K562 (cell line): ENCODE data around the gene ZNF407.

Experiments
- BCL6 ChIP-seq: fragments of 250-450 bp; sonication (Bioruptor Pico); IDR thresholded peaks from 2 replicates; pipeline ENCODE4 v1.4.0; 2020
- BCOR ChIP-seq: fragments of 450-650 bp; IDR thresholded peaks from 2 replicates; pipeline ENCODE4 v1.6.1; 2016
- CHD1 ChIP-seq: fragments of 200-600 bp; sonication (generic); IDR thresholded peaks from one replicate; pipeline ENCODE4 v1.6.1; 2012; ENCODE audit warnings: mild to moderate bottlenecking, moderate library complexity, low read length, inconsistent platforms
- CREM ChIP-seq: IDR thresholded peaks from 2 replicates; pipeline ENCODE4 v1.6.1; 2014; ENCODE audit warnings: antibody characterized with exemption, low read depth
- KDM1A ChIP-seq, 2 experiments: fragments of 450-650 bp; IDR thresholded peaks; 2 replicates each; pipeline ENCODE4 v1.6.1; 2016; ENCODE audit warnings: mild to moderate bottlenecking in 2 of 2
- NR1H2 ChIP-seq: sonication (generic); formaldehyde crosslinking; IDR thresholded peaks from 2 replicates; pipeline ENCODE4 v1.4.0; 2020; ENCODE audit warnings: mild to moderate bottlenecking, missing genetic modification reagents
- SMAD1 ChIP-seq: fragments of 150-350 bp; IDR thresholded peaks from 2 replicates; pipeline ENCODE4 v1.6.1; 2014; ENCODE audit warnings: low read length, low read depth; ENCODE audit not compliant: partially characterized antibody
- SRSF7 ChIP-seq: fragments of 200-400 bp; formaldehyde crosslinking; optimal IDR thresholded peaks from 2 replicates; pipeline ENCODE3; 2017; ENCODE audit warnings: mild to moderate bottlenecking, low read depth, low read length
- TCF7 ChIP-seq: sonication (generic); IDR thresholded peaks from 2 replicates; pipeline ENCODE4 v1.6.1; 2016; ENCODE audit warnings: antibody characterized with exemption, borderline replicate concordance
- ZNF174 ChIP-seq: fragments of 250-450 bp; sonication (Bioruptor Pico); IDR thresholded peaks from 2 replicates; pipeline ENCODE4 v1.4.0; 2020; ENCODE audit warnings: mild to moderate bottlenecking
- ZNF507 ChIP-seq: conservative IDR thresholded peaks from 2 replicates; pipeline ENCODE4 v1.6.1; 2017; ENCODE audit warnings: missing genetic modification characterization, missing compliant biosample characterization
- TF ChIP-seq, protein P1 (sequence below): fragments of 450-650 bp; IDR thresholded peaks from 2 replicates; pipeline ENCODE4 v1.6.1; 2016
- TF ChIP-seq, protein P2 (sequence below), 2 experiments: fragments of 450-650 bp; conservative IDR thresholded peaks; 2 replicates each; pipeline ENCODE4 v1.6.1; 2017; ENCODE audit warnings: mild to moderate bottlenecking in 2 of 2, moderate library complexity in 2 of 2
- TF ChIP-seq, protein P3 (sequence below), 2 experiments: IDR thresholded peaks in 1 of 2; conservative IDR thresholded peaks in 1 of 2; 2 replicates each; pipeline ENCODE4 v1.6.1; 2016; ENCODE audit warnings: low read depth in 2 of 2, mild to moderate bottlenecking in 1 of 2, missing compliant biosample characterization in 1 of 2, missing genetic modification characterization in 1 of 2, moderate library complexity in 1 of 2

DNA sequence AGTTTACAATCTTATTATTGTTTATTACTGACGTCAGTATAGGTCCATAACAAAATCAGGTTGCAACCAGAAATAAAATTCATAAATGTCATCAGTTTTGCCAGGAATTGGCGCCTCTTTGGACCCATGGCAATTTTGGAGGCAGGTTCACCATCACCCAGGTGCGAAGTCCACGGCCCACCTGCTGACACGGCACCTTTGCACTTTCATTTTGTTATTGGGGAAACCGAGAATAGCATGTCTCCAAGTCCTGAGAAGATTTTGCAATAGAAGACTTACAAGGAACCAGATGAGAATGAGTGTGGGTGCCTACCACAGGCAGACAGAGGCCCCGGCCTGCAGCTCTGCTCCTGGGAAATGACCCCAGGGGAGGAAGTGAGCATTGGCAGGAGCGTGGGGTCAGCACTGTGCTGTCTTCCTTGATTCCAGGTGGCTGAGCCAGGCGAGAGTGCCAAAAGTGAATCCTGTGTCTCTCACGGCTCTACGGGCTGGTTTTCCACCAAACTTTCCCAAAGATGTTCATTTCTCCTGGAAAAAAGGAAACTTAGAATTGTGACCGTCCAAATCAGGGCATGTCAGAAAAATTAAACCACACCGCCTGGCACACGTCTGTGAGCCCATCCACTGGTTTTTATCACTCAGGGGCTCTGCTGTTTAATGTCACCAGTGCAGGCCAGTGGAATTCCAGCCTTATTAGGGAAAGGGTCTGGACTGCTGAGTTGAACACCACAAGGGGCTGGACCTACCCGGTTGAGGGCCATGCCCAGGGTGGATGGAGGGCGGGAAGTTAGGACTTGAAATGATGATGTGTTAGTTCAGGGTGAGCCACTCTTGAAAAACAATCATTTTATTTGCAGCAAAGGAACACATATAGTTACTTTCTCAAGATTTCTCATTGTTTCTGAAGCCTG lies 514.8 kb downstream of the ZNF407 start:
- TF ChIP-seq, protein P1, sequence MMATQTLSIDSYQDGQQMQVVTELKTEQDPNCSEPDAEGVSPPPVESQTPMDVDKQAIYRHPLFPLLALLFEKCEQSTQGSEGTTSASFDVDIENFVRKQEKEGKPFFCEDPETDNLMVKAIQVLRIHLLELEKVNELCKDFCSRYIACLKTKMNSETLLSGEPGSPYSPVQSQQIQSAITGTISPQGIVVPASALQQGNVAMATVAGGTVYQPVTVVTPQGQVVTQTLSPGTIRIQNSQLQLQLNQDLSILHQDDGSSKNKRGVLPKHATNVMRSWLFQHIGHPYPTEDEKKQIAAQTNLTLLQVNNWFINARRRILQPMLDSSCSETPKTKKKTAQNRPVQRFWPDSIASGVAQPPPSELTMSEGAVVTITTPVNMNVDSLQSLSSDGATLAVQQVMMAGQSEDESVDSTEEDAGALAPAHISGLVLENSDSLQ = no peak
- TF ChIP-seq SMAD1 (no peak), BCOR (no peak), CREM (no peak), NR1H2 (CRISPR knock-in tag) (no peak), SRSF7 (no peak), BCL6 (CRISPR knock-in tag) (no peak), ZNF507 (tag) (no peak), KDM1A (IDR thresholded peaks at IDR 0.05) (no peak), TCF7 (no peak), CHD1 (no peak), ZNF174 (CRISPR knock-in tag) (no peak)
- TF ChIP-seq, protein P2, sequence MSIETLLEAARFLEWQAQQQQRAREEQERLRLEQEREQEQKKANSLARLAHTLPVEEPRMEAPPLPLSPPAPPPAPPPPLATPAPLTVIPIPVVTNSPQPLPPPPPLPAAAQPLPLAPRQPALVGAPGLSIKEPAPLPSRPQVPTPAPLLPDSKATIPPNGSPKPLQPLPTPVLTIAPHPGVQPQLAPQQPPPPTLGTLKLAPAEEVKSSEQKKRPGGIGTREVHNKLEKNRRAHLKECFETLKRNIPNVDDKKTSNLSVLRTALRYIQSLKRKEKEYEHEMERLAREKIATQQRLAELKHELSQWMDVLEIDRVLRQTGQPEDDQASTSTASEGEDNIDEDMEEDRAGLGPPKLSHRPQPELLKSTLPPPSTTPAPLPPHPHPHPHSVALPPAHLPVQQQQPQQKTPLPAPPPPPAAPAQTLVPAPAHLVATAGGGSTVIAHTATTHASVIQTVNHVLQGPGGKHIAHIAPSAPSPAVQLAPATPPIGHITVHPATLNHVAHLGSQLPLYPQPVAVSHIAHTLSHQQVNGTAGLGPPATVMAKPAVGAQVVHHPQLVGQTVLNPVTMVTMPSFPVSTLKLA (conservative IDR thresholded peaks at IDR 0.05) = no peak
- TF ChIP-seq, protein P3, sequence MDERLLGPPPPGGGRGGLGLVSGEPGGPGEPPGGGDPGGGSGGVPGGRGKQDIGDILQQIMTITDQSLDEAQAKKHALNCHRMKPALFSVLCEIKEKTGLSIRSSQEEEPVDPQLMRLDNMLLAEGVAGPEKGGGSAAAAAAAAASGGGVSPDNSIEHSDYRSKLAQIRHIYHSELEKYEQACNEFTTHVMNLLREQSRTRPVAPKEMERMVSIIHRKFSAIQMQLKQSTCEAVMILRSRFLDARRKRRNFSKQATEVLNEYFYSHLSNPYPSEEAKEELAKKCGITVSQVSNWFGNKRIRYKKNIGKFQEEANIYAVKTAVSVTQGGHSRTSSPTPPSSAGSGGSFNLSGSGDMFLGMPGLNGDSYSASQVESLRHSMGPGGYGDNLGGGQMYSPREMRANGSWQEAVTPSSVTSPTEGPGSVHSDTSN (CRISPR knock-in tag; IDR thresholded peaks at IDR 0.05; ENCODE audit: low read depth) = no peak
- TF ChIP-seq, protein P3 (tag; conservative IDR thresholded peaks at IDR 0.05; ENCODE audit: low read depth) = no peak
